Measurements from ENCODE around the gene COX8A.

- TF ChIP-seq ZNF416 (CRISPR knock-in tag; IDR thresholded peaks at IDR 0.05), result no peak
- no peak for TF ChIP-seq CREB1 (CRISPR knock-in tag; IDR thresholded peaks at IDR 0.05)
- TF ChIP-seq CTCF (IDR thresholded peaks at IDR 0.05), result no peak
Measured at GRCh38 chr11:63940786-63941185, 33.6 kb upstream of the COX8A start.
